UCSD-AML1 (cell line): ENCODE data around the gene FBXO10.

Experiments used
- DNase-seq: peaks from one replicate; lab custom pipeline; 2025; ENCODE audit not compliant: unreplicated experiment; lab: John Stamatoyannopoulos, UW

The FBXO10 gene

DNA sequence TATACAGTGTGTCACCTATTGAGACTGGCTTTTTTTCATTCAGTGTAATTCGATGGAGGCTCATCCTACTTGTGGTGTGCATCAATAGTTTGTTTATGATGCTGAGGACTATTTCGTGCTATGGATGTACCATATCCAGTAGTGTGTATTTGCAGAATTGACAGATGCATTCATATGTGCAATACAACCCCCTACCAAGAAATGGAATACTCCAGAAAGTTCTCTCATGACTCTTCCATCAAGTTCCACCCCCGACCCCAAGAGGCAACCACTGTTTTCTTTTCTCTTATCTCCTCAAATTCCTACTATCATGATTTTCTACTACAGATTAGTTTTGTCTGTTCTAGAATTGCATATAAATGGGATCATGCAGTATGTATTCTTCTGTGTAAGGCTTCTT is 21.9 kb downstream of the FBXO10 start:
- DNase-seq: no peak

DNA sequence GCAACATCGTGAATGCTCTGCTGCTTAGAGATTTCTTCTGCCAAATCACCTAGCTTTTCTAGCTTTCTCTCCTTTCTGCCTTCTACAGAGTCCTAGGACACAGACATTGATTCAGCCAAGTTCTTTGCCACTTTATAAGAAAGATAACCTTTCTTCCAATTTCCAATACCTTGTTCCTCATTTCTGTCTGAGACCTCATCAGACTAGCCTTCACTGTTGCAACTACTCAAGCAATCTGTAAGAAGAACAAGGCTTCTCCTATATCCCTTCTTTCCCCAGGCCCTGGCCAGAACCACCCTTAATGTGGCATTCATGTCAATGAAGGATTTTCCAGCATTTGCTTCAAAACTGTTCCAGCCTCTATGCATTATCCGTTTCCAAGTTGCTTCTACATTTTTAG is 24.3 kb downstream of the FBXO10 start:
- DNase-seq: no peak

DNA sequence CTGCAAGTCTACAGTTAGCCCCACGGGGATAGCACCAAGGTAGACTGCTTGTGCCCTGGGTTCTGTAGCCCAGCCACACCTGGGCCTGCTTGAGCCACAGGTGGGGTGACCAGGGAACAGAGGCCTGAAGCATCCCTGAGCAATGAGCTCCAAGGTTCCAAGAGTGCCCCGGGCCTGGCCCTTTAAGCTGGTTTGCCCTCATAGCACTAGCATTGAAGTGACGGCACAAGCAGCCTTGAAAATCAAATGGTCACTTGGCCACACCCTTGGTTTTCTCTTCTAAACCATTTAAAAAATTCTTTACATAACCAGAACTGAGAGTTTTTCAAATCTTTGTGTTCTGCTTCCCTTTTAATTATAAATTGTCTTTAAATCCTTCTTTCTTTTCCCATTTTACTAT is 24.7 kb downstream of the FBXO10 start:
- DNase-seq: no peak

DNA sequence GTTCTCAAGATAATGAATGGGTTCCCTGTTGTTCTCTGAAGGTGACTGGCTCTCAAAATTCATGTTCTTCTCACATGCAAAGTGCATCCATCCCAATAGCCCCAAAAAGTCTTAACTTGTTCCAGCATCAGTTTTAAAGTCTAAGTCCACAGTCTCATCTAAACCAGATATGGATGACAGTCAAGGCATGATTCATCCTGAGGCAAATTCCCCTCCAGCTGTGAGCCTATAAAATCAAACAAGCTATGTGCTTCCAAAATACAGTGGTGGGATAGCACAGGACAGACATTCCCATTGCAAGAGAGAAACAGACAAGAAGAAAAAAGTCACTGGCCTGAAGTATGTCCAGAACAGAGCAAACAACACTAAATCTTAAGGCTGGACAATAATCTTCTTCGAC is 25.4 kb downstream of the FBXO10 start:
- DNase-seq: no peak

DNA sequence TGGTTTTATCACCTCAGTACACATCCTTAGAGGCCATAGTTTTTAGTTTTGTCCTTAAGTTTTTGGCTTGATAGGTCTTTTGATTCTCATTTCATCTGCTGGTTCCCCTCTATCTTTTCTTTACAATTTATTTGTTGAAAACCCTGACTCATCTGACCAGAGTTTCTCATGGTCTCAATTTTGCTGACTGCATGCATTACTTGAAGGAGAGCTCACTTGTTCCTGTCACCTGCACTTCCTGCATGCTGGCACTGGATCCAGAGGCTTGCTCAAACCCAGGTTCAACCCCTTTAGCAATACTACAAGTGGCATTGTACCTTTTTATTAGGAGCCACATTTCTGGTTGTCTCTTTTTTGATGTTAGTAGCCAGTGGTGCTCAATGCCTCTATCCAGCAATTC is 26.7 kb downstream of the FBXO10 start:
- DNase-seq: no peak

DNA sequence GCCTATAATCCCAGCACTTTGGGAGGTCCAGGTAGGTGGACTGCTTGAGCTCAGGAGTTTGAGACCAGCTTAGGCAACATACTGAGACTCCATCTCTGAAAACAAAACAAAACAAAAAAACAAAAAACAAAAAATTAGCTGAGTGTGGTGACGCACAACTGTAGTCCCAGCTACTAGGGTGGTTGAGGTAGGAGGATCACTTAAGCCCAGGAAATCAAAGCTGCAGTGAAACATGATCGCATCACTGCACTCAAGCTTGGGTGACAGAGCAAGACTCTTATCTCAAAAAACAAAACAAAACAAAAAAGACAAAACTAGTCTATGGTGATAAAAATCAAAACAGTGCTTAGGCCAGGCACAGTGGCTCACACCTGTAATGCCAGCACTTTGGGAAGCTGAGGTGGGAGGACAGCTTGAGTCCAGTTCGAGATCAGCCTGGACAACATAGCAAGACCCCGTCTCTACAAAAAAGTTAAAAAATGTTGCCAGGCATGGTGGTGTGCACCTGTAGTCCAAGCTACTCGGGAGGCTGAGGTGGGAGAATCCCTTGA is 28.8 kb downstream of the FBXO10 start:
- no peak for DNase-seq

DNA sequence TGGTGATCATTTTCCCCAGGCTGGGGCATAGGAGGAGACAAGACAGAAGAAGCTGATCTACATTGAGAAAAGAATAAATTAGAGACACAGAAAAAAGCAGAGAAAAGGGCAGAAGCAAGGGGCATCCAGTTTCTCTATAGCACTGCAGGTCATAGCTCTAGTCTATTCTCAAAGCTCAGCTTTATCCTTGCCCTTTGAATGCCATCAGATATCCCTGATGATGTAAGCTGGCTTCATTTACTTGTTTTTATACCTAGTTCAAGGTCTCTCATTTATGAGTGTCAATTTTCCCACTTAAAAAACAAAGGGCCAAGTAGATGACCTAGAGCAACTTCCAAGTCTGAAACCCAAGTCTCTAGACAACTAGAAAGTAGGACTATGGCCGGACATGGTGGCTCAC is 32.7 kb downstream of the FBXO10 start:
- DNase-seq: no peak

DNA sequence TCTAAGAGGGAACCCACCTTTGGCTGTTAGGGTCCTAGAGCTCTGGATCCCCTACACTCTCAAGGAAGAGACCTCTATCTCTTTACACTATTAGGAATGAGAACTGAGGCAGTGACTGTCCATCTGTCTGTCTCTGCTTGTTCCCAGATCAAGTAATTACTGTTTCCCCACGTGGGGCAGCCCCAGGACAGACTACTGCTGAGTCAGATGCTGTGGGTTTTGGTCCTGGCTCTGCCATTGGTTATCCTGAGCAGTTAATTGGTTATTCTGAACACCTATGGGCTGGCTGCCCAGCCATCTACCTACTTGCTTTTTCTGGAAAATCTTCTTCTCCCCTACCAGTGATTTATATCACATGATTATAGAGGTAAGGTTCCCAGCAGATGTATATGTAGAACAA is 33.3 kb downstream of the FBXO10 start:
- DNase-seq: no peak

DNA sequence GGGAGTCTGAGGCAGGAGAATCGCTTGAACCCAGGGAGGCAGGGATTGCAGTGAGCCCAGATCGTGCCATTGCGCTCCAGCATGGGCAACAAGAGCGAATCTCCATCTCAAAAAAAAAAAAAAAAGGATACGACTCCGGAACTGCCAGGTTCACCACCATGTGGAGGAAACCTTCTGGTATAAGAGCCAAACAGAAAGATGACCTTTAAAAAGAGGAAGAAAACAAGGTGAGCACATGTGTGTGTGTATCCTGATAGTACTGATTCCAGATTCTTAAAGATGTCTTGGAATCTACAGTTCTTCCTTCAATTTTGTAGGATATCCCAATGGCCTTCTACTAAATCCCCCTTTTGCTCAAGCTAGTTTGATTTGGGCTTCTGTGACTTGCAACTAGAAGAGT is 33.7 kb downstream of the FBXO10 start:
- DNase-seq: no peak

DNA sequence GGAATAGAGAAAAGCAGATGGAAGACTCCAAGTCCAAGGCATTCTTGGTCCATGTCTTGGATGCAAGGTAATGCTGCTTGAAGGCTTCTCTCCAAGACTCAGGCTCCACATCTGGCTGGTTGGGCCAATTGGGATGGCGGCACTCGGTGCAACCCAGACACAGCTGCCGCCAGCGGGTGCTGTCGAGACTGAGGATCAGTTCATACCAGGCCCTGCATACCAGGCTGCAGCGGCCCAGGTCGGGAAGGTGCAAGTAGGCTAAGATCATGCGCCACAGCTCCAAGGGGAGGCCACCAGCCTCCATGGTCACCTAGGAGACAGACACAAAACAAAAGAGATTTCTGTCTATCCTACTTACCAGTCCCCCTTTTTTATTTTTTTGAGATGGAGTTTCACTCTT is 34.7 kb downstream of the FBXO10 start:
- DNase-seq: no peak

DNA sequence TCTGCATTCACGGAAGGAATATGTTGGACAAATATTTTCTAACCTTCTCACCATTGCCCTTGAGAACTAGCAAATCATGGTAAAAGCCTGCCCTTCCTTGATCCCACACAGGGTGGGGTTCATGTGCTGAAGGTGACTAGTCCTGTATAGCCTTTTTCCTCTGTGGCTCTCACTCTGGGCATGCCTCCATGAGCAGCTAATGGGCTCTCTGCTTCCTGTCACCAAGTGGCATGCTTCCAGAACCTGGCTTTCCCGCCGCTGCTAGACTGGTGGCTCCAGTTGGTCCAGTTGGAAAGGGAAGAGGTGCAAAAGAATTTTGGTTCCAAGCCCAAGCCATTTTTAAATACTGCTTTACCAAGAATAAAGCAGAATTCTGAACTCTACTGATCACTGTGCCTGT is 35.5 kb downstream of the FBXO10 start:
- no peak for DNase-seq

DNA sequence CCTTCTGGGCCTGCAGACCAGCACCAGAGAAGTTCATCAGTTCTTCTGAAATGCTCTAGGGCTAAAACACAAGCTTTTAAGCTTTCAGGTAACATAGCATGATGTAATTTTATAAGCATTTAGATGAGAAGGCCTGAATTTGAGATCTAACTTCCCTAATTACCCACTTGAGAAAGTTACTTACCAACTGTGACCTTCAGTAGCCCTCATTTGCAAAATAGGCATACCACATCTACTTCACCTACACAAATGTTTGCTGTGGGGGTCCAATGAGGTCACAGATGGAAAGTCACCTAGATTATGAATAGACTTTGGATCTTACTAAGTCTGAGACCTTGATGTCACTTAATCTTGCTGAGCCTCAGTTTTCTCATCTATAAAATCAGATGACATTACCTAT is 36.5 kb downstream of the FBXO10 start:
- DNase-seq: no peak

DNA sequence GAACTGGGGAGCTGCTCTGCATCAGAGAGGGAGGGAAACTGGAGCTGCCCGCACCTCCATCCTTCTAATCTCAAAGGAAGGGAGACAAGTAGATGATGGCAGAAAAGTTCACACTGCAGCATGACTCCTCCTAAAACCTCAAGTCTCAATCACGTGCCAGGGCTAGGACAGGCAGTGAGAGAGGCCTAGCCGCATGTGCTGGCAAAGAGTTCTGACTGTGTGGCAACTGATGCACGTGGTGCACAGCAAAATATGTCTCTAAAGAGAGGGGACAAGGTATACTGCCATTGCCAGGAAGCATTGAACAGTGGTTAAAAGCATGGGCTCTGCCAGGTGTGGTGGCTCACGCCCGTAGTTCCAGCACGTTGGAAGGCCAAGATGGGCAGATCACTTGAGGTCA is 38.1 kb downstream of the FBXO10 start:
- DNase-seq: no peak

DNA sequence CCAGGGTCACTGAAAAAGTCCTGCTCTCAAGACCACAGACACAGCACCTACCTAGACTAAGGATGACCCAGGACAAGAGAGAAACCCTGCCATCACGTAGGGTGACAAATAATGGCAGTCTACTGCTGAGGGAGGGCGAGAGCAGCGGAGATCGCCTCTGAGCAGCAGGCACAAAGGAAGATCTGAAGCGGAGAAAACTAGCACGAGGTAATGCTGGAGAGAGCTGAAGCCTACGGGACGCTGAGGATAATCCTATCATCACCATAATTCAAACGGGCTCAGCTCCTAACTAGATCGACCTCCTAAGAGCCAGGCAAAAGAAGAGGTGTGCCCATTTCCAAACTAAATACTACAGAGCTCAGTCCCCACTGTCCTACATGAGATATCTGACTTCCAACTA is 41.3 kb downstream of the FBXO10 start:
- DNase-seq: no peak

DNA sequence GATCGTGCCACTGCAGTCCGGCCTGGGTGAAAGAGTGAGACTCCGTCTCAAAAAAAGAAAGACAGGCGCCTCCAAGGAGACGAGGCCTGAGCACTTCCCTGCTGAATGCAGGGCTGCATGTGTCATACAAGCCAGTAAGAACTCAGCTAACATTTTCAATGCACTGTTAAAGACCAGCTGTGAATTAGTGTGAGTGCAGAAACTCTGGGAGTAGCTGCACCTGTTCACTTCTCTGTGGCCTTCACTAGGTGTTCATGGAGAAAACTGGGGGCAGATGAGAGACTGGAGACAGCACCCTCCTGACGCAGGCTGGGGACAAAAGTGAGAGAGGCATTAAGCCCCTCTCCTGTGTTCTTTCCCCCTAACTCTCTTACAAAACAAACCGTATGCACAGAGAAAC is 41.8 kb downstream of the FBXO10 start:
- DNase-seq: no peak

DNA sequence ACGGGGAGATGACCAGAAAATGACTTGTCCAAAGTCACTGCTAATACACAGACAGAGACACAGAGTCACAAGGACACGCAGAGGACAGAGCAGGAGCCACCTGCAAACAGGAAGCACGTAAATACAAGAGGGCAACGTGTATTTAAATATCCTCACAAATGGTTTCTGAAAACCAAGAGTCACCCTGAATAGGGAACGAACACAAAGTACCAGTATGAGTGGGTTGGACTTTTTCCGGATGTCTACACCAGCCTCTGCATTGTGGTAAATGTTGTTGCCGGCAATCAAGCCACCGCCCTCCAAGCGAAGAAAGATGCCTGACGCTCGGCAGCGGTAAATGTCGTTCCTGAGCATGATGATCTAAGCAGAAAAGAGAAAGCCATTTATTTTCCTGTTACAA is 44.5 kb downstream of the FBXO10 start:
- DNase-seq: no peak

DNA sequence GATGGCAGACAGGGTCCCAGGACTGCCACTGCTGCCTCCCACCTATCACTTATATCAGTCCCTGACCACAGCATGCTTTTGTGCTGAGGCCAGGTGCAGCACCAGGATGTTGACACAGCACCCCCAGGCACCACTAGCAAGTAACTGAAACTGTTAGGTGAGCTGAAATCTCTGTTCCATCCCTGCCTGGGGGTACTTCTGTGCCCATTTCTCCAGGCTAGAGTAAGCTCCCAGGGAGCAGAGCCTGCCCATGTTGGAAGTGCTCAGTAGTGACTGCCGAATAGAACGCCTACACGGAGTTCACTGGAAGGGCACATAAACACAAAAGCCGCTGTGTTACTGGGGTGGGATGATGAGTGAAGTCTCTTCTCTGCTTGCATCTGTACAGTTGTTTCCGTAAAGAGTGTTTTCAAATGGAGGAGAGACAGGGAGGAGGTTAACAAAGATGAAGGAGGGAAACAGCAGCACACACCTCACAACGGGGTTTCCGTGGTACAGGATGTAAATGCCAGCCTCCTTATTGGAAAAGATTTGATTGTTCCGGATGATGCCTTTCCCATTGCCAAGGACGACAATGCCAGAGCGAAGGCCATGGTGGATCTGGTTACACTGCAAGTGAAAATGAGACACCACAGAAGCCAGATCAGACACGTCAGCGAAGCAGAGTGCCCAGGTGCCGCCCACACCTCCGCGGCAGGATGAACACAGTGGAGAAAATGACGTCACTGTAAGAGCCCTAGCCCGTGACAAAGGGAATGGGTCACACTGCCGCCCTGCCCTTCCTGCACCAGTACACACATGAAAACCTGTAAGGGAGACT is 47.3 kb downstream of the FBXO10 start:
- no peak for DNase-seq

DNA sequence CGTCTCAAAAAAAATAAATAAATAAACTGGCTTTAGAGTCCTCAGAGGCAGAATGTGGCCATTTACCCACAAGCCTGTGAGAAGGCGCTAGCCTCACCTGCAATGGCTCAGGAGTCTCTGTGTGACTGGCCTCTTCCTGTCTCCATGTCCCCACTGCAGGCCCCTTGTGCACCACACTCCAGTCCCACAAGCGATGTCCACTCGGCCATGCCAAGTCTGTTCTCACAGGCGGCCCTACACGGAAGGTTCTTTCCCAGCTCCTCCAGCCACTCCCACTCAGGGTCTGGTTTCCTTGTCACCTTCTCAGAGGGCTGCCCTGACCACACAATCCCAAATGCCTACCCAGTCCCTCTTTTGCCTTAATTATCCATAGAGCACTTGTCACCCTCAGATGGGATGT is 52.3 kb downstream of the FBXO10 start:
- no peak for DNase-seq

DNA sequence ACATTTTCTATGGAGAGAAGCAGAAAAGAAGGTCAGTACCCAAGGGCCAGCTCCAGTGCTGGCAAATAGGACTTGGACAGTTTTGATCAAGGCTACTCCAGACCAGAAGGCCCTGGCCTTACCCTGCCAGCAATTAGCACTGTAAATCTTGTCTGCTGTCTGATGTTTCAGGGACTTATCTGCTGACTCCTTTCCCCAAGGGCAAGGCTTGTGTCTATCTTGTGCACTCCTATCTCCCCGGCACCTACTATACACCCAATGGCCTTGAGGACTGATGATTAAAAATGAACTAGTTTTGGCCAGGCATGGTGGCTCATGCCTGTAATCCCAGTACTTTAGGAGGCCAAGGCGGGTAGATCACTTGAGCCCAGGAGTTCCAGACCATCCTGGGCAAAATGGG is 53.2 kb downstream of the FBXO10 start:
- DNase-seq: no peak

DNA sequence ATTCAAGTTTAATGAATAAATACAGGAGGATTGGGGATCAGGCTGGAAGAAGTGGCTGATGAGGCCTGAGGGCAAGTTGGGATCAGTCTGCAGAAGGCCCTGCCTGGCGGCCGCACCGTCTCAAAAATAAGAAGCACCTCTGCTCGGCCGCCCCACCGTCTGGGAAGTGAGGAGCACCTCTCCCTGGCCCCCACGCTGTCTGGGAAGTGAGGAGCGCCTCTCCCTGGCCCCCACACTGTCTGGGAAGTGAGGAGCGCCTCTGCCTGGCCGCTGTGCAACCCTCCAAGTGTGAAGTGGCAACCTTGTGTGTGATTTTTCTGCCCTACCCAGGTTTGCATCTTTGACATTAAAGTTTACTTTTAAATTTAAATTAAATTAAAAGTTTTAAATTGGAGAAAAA is 55.1 kb downstream of the FBXO10 start:
- no peak for DNase-seq

DNA sequence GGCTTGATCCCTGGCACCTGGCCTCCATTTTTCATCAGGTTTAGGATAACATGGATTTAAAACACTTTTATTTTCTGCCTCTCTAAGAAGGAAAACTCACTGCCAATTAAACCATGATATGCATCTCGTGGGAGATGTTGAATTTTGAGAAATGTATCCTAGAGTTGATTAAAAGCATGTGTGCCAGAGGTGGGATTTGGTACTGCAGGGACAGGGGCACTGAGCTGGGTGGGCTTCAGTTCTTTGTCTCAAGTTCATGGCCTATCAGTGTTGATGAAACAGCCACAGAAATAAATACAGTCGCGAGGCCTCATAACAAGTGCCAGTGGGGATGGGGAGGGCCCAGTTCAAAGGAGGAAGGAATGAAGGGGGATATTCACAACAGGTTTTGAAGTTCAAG is 55.5 kb downstream of the FBXO10 start:
- DNase-seq: no peak

DNA sequence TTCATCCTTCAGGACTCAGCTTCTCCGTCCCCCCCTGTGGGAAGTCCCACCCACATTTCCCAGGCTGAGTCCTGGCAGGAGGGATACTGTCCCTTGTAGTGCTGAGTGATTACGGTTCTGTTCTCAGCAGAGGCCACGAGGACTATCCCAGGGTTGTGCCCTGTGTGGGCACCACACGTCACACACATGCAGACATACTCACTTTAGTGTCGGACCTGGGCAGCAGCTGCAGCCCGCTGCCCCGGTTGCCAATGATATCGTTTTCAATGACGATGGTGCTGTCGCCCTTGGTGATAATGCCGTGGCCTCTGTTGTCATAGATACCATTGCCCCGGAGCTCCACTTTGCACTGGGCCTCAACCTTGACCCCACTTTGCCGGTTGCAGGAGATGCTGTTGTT is 58.3 kb downstream of the FBXO10 start:
- no peak for DNase-seq

DNA sequence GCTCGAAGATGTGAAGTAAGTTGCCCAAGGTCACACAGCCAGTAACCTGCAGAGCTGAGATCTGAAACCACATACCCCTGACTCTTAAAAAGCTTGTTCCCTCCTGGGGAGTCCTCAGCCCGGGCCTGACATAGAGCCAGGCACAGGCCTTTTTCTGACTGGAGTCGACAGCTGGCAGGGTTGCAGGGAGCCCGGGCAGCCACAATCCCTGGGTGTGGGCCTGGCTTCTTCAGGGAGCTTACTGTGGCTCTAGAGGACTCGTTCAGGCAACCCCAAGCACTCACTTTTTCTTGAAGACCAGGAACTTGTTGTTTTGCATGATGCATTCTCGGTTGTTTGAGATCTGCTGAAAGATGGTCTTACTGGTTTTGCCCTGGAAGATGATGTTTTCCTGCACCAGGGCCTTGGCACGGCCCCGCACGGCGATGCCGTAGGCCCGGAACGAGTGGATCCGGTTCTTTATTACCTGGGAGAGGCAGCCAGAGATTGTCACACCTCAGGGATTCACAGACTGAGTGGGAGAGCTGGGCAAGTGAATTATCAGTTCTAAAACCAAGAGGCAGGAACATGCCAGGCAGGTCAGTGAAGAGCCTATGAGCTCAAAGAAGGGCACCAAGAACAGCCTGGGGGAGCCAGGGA is 60.4 kb downstream of the FBXO10 start:
- no peak for DNase-seq
